Measurements from ENCODE around the gene DHCR24.

DNA sequence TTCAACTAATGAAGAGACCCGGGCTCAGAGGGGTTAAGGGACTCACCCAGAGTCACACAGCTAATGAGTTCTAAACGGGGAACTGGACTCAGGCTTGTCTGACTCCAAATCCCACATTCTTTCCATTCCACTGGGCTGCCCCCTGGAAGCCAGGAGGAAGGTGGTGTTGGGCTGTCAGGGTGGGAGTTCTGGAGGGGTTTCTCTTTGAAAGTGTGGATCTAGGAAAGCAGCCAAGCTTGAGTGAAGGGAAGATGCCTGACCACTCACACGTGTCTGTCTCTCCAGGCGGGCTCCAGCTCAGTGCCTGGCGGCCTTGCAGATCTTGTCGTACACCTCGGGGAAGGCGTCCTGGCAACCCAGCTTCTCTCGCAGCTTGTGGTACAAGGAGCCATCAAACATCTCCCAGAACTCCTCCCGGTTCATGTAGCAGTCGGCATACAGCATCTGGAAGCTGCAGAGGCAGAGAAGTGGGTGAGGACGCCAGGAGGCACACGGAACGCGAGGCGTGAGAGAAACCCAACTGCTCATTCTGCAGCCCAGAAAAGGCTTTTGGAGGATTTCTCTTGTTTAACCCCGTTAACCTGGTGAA is 35.0 kb downstream of the DHCR24 start:
- TF ChIP-seq CTCF (conservative IDR thresholded peaks at IDR 0.05; ENCODE audit: low read depth in 2 of 2), result no peak
- no peak for TF ChIP-seq EZH2 (IDR thresholded peaks at IDR 0.05; ENCODE audit: low read depth, unreplicated experiment)
